HG03135 (cell line): Measurements from ENCODE around the gene CDKL4.
"Not testable (repeated sequence)": the region's sequence is repeated elsewhere in the genome, so short reads cannot be mapped to it uniquely, and the experiment has no call there.

Experiments
- ATAC-seq: cut with Tn5 transposase; IDR thresholded peaks from one replicate; pipeline ENCODE4 v1.9.1; 2021; ENCODE audit warnings: mild to moderate bottlenecking, moderate library complexity; ENCODE audit not compliant: unreplicated experiment

The CDKL4 gene

DNA sequence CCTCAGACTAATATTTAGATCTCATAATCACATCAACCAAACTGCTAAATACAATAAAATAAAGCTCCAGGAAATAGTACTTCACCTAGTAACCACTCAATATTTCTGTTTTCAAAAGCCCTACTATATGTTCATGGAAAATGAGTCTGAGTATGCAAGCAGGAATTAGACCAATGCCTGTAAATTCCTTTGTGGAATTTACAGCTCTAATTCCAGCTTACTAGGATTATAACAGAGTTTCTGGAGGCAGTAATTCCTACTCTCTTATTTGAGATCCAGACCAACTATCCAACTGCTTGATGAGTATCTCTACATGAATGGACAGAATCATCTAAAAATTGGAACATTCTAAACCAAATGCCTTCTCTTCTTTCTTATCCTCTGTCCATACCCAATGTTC, 11.6 kb downstream of the CDKL4 start:
- no peak for ATAC-seq

- peak; percentile 21 for ATAC-seq
Measured at GRCh38 chr2:39228413-39229209, 15.2 kb downstream of the CDKL4 start.

DNA sequence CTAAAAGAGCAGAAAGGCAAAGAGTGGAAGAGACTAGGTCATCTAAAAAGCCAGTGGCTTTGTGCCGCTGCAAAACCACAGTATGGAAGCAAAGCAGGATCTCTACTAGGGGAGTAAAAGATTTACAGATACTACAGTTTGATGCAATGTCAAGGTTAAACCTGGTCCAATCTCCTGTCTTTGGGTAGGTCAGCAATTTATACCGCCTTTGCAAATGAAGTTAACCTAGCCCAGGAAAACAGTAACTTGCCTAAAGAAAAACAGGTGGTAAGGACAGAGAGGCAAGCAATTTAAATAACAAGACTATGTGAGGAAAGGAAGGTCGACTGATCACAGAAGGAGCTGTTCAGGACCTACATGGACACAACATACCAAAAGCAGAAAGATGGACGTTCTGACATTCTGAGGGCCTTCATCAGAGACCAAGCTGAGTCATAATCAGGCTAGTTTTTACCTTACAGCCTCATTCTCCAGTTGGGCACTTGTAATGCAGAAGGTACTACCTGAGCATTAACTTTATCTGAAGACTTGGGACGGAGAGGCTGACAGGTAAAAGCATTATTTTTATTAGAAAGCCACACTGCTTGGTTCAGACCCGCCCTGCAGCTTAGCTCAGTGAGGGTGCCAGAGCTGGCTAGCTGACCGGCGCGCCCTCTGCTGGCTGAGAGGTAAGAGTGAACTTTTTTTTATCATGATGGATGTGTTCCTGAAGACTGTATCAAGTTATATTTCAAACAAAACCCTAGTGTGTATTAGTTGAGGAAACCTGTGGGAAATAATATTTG, 15.9 kb downstream of the CDKL4 start:
- ATAC-seq = peak; percentile 87

DNA sequence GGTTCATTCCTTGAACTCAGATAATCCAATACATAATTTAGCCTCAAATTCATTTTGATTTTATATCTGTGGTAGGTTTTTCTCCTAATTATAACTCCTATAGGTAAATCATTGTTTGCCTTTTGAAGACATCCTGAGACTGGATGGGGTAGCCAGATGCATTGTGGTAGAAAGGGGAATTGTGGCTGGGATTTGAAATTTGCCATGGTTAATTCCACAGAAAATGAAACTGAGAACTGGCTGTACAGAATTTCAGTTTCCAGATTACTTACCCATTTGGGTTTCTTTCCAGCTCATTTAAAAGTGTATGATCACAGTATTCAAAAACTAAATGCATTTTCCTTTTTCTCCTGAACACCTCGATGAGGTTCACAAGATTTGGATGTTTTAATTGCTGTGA, 18.2 kb downstream of the CDKL4 start:
- ATAC-seq = no peak

GRCh38 chr2:39223909-39224308, 19.9 kb downstream of the CDKL4 start:
- ATAC-seq = no peak

- ATAC-seq = no peak
Measured at GRCh38 chr2:39221459-39221858, 22.3 kb downstream of the CDKL4 start.

DNA sequence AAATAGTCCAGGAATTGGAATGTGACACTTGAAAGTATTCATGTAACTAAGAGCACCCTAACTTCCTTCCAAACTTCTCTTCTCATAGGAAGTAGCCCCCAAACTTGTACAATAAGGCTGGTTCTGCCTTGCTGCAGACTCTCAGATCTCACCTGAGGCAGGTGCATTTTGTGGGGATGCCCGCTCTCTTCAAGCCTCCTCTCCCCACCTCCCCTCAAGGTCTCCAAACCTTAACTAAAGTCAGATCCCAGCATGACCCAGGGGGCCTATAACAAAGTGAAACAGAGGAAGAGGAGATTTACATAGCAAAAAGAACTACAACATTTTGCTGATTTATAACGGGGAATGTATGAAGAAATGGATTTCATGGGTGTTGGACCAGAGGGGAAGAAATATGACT, 23.6 kb downstream of the CDKL4 start:
- no peak for ATAC-seq

GRCh38 chr2:39218391-39218790, 25.4 kb downstream of the CDKL4 start:
- ATAC-seq = no peak

DNA sequence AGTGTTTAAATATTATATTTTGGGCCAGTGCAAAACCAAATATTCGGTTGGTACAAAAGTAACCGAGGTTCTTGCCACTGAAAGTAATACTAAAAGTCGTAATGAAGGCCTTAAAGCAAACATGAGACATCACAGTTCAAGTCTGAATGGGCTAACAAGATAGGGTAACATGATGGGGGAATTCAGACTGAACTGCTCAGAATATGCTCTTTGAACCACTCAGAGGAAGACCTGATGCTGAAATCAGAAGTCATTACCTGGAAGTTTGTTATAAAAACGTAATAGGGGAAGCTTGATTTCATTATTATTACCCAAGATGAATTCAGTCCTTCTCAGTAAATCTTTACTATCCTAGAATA, 26.6 kb downstream of the CDKL4 start:
- ATAC-seq = no peak

GRCh38 chr2:39216346-39217191, 27.2 kb downstream of the CDKL4 start:
- ATAC-seq = no peak

GRCh38 chr2:39215545-39215944, 28.2 kb downstream of the CDKL4 start:
- ATAC-seq = no peak

GRCh38 chr2:39213015-39213414, 30.8 kb downstream of the CDKL4 start:
- no peak for ATAC-seq

- no peak for ATAC-seq
Measured at GRCh38 chr2:39210846-39211245, 32.9 kb downstream of the CDKL4 start.

GRCh38 chr2:39203382-39203781, 40.4 kb downstream of the CDKL4 start:
- no peak for ATAC-seq

DNA sequence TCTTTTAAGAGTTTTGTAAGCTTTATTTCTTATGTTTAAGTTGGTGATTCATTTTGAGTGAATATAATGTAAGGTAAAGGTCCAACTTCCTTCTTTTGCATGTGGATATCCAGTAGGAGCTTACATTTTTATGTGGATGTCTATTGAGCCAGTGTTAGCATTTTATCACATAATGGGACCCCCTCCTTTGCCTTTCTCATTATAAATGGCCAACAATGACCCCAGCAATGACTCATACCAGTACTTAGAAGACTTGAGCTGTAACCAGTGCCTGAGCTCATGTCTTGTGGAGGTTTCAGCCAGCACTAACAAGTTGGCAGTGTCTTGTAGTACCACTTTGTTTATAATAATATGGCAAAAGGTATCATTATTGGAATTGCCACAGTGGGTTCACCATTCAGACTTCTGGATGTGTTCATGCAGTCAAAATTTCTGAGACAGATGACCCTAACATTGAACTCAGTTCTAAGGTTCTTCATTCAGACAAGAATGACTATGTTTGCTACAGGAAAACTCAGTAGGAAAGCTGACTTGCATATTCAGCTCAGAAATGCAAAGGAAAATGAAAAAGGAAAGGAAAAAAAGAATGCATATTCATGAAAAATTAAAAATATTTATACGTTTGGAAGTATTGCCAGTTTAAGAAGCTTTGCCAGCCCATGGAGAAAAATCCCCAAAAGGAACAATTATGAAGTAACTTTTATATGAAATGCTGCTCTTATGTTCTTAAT, 41.0 kb downstream of the CDKL4 start:
- ATAC-seq = no peak

DNA sequence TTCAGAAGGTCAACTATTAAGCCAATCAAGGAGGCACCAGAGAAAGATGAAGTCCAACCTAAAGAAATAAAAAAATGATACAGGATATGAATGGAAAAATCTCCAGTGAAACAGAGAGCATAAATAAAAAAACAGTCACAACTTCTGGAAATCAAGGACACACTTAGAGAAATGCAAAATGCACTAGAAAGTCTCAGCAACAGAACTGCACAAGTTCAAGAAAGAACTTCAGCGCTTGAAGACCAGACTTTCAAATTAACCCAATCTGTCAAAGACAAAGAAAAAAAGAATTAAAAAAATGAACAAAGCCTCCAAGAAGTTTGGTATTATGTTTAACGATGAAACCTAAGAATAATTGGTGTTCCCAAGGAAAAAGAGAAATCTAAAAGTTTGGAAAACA, 46.8 kb downstream of the CDKL4 start:
- ATAC-seq = not testable (repeated sequence)

GRCh38 chr2:39194686-39195085, 49.1 kb downstream of the CDKL4 start:
- ATAC-seq = no peak

- no peak for ATAC-seq
Measured at GRCh38 chr2:39188960-39189494, 54.7 kb downstream of the CDKL4 start.

DNA sequence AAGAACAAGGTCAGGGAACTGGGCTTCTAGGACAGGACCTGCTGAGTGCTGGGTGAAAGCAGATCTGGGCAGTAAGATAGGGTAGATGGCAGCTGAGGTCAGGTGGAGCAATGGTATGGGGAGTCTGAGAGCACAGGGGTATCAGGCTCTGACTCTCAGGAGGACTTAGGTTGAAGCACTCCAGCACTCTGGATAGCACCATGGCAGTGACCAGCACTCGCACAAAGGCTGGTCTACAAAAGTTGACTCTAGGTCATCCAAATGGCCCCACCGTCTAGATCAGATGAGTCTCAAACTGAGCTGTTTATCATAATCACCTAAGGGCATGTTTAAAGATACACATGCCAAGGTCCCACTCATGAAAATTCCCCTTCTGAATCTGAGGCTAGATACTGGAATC, 60.1 kb downstream of the CDKL4 start:
- no peak for ATAC-seq

- ATAC-seq = no peak
Measured at GRCh38 chr2:39181297-39181696, 62.5 kb downstream of the CDKL4 start.
